Lower leg skin (tissue), 3 donors: Measurements from ENCODE around the gene COL18A1.

Experiments
- POLR2A ChIP-seq, 2 donors: fragments of 450-650 bp; IDR thresholded peaks; one replicate each; pipeline ENCODE4 v1.6.1; 2016 to 2017; ENCODE audit warnings: antibody characterized with exemption in 2 of 2, mild to moderate bottlenecking in 1 of 2, moderate library complexity in 1 of 2
- TF ChIP-seq, protein P1 (sequence below), 3 donors: fragments of 450-650 bp; IDR thresholded peaks; one replicate each; pipeline ENCODE4 v1.5.1; 2016; ENCODE audit warnings: antibody characterized with exemption in 3 of 3, mild to moderate bottlenecking in 3 of 3, moderate library complexity in 2 of 3

DNA sequence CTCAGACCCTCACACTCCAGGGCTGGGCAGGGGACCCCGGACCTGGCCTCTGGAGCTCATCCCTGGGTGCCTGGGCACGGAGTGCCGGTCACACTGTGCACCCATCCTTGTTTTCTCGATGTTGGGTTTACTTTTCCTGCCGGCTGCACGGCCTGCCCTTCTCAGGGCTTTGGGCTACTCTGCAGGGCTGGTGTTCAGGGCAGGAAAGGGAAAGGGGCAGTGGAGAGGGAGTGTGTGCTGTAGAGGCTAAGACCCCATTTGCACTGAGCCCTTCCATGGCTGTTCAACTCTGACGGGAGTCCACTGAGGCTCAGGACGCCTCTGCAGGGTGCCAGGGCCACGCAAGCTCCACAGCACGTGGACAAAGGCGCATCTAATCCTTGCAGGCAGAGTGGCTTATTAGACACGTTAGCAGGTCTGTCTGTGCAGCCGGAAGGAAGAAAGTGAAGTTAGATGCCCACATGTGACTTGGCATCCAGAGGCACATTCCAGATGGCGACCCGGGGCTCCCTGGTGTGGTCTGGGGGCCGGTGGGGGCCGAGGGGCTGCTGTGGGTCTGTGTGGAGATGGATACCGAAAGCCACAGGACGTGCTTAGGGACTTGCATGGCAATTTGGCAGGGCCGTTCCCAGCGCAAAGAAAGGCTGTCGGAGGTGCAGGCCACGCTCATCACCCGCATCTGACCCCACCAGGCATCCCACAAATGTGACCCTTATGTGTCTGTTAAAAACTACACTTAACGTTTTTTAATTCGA lies 33.6 kb downstream of the COL18A1 start:
- TF ChIP-seq, protein P1, sequence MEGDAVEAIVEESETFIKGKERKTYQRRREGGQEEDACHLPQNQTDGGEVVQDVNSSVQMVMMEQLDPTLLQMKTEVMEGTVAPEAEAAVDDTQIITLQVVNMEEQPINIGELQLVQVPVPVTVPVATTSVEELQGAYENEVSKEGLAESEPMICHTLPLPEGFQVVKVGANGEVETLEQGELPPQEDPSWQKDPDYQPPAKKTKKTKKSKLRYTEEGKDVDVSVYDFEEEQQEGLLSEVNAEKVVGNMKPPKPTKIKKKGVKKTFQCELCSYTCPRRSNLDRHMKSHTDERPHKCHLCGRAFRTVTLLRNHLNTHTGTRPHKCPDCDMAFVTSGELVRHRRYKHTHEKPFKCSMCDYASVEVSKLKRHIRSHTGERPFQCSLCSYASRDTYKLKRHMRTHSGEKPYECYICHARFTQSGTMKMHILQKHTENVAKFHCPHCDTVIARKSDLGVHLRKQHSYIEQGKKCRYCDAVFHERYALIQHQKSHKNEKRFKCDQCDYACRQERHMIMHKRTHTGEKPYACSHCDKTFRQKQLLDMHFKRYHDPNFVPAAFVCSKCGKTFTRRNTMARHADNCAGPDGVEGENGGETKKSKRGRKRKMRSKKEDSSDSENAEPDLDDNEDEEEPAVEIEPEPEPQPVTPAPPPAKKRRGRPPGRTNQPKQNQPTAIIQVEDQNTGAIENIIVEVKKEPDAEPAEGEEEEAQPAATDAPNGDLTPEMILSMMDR (IDR thresholded peaks at IDR 0.05): no peak
- TF ChIP-seq POLR2A (IDR thresholded peaks at IDR 0.05): no peak
